Measurements from ENCODE around the gene MAN1A1. TPM values are rescaled to one million over a fixed set of nuclear protein-coding genes. Genes with fewer than 3 reads are reported as not detected.
"Not testable (repeated sequence)": the region's sequence is repeated elsewhere in the genome, so short reads cannot be mapped to it uniquely, and the experiment has no call there.

MAN1A1 gene
- total RNA-seq = 15.0 TPM
- long read RNA-seq, full-length matches to known transcripts = 9 of 14 reads
- long read RNA-seq, partial matches to known transcripts = 2 of 14 reads
- long read RNA-seq, other reads (novel, unspliced or antisense) = 3 of 14 reads

DNA sequence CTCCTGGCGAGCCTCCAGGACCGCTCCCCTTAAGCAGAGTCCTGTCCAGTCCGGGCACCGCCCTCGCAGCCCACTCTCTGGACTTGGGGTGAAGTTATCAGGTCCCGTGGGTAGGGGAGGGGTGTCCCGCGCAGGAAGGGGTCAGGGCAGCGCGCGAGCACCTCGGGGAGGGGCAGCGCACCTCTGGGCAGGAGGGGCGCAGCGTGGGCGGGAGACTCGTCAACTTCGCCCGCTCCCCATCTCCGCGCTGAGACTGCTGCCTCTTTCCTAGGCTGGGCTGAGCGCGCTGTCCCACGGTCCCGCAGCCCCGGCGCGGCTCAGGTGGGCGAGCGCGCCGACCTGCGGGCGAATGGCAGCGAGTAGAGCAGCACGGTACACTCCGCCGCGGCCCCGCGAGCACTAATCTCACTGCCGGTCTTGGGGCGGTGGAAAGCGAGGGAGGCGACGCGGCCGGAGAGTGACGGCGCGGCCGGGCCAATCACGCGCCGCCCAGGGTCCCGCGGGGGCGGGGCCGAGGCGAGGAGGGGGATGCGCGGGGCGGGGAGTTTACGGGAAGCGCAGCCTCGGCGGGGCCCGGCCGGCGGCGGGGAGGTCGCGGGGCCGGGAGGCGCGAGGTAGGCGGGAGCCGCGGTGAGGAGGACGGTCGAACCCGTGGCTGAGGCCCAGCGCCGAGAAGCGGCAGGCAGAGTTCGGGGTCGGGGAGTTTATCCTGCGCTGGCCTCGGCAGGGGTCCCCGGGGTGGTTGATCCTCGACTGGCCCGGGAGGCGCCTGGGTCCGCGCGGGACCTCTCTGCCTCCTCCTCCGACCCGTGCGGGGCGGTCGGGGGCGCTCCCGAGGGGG is at the start of gene MAN1A1:
TSS of gene MAN1A1 (minus strand) at position 401 of the 841 bp plus-strand sequence. CDS start 696 bp downstream, outside the sequence.
- peak; percentile 95 for DNase-seq (ENCODE audit: low spot score)
- intact Hi-C loops (cut with DNase I) = loop anchor here (5.0 kb wide), 1 partner anchor 192 kb away; no protein-coding TSS in a partner anchor

DNA sequence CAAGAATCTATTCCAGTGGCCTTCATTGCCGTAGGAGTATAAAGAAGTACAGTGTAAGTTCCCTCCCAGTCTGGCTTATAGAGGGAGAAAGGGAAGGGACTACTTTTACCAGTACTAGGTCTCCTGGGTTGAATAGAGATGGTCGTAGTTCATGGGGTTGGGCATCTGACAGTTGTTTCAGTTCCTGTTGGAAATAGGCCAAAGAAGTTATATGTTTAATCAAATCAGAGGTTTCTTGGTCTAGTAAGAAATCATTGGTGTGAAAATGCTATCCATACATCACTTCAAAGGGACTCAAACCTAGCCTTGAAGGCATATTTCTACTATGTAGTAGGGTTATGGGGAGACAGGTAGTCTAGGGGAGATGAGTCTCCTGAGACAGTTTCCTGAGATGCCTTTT is 45.6 kb upstream of the MAN1A1 start:
- intact Hi-C loops (cut with DNase I) = no loop called here
- DNase-seq (ENCODE audit: low spot score) = no peak

DNA sequence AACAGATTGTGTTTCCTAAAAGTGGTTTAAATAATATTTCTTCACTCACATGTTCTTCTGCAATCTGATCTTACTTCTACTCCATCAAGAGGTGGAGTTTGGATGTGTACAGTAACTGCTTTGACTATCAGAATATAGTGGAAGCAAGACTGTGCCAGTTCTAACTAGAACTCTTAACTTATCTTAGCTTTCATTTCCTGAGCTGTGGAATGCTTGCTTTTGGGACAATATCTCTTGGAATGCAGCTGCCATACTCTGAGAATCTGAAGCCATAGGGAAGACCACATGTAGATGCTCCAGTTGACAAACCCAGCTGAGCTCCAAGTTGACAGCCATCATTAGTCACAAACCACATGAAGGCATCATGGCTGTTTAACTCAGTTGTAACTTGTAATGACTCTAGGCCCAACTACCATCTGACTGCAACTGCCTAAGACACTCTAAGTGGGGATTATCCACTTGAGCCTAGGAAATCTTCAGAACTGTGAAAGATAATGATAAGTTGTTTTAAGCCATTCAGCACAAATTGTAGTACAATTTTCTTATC is 40.8 kb upstream of the MAN1A1 start:
- intact Hi-C loops (cut with DNase I) = no loop called here
- no peak for DNase-seq (ENCODE audit: low spot score)

DNA sequence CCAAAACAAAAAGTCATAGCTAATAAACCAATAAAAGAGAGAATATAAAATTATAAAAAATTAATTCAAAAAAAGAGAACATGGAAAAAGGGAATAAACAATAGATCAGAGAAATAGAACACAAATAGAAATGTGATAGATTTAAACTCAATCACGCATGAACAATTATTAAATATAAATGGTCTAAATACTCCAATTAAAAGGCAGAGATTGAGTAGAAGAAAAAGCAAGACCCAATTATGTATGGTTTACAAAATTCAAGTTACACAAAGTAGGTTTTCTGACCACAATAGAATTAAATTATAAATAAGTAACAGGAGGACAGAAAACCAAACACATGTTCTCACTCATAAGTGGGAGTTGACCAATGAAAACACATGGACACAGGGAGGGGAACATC is 36.4 kb upstream of the MAN1A1 start:
- no peak for DNase-seq (ENCODE audit: low spot score)
- intact Hi-C loops (cut with DNase I) = no loop called here

DNA sequence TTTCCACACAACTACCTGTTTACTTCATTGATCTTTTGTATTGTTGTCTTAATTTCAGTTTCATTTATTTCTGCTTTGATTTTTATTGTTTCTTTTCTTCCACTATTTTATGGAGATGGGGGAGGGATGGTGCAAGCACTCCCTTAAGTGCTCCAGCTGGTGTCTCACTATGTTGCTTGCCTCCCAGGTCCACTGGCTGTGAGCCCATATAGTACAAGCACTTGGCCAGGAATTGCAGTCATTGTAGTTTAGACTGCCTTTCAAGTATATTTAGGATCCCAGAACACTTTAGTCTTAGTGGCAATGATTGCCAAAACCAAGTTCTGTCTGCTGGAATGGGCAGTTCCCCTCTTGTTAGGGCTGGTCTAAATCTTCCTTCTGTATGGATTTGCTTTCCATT is 34.9 kb upstream of the MAN1A1 start:
- intact Hi-C loops (cut with DNase I) = no loop called here

DNA sequence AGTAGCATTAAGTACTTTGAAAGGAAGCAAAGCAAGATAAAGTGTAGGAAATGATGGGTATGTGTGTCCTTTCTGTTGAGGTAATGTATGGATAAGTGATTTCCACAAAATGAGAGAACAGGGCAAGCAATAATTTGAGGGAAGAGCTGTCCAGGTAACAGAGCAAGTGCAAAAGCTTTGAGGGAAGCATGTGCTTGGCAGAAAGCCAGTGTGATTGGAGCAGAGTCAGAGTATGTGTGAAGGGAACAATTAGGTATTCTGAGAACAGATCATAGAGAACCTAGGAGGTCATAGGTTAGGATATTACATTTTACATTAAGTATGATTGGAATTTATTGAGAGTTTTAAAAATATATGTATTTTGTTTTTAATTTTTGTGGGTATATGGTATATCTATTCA is 30.2 kb upstream of the MAN1A1 start:
- intact Hi-C loops (cut with DNase I) = no loop called here
- DNase-seq (ENCODE audit: low spot score) = no peak

More for the DNA sequence above, 34.9 kb upstream of the MAN1A1 start:
- DNase-seq (ENCODE audit: low spot score) = no peak

DNA sequence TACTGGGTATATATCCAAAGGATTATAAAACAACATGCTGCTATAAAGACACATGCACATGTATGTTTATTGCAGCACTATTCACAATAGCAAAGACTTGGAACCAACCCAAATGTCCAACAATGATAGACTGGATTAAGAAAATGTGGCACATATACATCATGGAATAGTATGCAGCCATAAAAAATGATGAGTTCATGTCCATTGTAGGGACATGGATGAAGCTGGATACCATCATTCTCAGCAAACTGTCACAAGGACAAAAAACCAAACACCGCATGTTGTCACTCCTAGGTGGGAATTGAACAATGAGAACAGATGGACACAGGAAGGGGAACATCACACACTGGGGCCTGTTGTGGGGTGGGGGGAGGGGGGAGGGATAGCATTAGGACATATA is 27.5 kb upstream of the MAN1A1 start:
- intact Hi-C loops (cut with DNase I); DNase-seq (ENCODE audit: low spot score): not testable (repeated sequence)

DNA sequence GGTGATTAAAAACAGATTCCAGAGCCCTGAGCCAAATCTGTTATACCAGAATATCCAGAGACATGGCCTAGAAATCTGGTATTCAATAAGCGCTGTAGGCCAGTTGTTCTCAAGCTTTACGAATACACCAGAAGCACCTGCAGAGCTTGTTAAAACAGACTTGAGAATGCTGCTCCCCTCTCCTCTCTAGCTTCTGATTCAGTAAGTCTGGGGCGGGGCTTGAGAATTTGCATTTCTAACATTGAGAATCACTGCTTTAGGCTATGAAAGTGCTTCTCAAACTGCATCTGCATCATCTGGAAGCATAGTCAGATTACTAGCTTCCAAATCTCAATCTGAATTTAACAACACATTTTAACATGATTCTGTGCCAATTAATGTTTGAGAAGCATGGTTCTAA is 20.5 kb upstream of the MAN1A1 start:
- intact Hi-C loops (cut with DNase I) = no loop called here
- no peak for DNase-seq (ENCODE audit: low spot score)

DNA sequence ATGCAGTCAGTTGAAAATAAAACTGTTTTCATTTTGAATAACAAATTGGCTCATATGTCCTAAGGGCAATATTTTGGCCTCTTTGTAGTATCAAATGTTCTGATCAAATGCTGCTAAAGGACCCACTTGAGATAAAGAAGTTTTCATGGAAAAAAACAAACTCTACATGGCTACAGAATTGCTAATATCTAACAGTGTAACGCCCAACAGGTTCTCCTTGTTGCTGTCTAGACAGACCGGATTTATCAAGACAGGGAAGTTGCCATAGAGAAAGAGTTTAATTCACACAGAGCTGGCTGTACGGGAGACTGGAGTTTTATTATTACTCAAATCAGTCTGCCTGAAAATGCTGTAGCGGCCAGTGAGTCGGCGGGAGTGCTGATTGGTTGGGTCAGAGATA is 19.4 kb upstream of the MAN1A1 start:
- intact Hi-C loops (cut with DNase I) = no loop called here

DNA sequence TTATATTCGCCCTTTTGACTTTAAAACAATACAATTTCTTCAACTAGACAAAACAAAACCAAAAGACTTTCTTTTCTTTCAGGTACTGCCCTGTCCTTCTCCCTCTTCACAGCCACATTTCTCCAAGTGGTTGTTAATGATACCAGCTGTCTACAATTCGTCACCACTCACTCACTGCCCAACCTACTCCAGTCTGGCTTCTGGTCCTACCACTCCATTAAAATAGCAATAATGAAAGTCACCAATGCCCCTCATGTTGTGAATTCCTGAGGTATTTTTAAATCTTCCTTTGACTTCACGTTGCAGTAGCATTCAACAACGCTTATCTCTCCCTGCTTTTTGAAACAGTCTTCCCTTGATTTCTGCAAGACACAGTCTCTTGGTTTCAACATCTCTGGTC is 11.6 kb upstream of the MAN1A1 start:
- DNase-seq (ENCODE audit: low spot score) = no peak
- intact Hi-C loops (cut with DNase I) = no loop called here

More for the DNA sequence above, 19.4 kb upstream of the MAN1A1 start:
- DNase-seq (ENCODE audit: low spot score) = no peak

DNA sequence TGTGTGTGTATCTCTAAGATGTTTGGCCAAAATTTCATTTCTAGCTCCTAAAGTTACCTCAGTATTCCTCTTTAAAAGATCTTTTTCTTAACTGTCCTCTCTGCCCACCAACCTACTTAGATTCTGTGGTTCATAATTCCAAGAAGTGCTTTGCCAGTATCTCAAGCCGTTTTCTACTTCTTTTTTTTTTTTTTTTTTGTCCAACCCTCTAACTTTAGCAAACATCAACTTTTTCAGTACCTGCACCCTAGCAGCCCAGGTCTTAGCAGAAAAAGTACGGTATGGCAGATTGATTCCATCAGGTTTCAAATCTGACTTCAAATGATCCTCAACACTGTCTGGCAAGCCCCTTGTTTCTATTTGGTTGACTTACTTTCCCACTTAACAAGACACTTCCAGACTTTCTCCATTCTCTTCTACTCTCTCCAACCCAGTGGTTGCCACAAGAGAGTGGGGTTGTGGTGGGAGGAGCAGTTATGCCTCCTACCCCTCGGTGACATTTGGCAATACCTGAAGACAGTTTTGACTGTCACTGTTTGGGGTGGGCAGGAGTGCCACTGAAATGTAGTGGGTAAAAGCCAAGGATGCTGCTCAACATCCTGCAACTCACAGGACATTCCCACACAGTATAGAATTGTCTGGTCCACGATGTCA is 10.8 kb upstream of the MAN1A1 start:
- no peak for DNase-seq (ENCODE audit: low spot score)
- intact Hi-C loops (cut with DNase I) = no loop called here

DNA sequence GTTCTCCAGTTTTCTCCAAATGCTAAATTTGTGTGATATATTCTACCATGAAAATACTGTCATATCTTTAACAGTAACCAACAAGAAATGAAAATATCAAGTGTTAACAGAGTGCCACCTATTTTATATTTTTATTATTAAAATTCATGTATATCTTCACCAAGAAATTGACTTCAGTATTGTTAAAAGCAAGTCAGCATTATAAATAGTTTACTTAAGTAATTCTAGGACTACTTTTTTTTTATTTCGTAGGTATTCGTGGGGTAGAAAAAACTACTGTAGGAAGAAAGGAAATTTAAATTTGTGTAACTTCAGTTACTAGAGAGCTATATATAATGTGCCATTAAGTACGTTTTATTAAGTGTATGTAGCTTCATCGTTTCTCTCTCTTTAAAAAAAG is 6.3 kb upstream of the MAN1A1 start:
- no peak for DNase-seq (ENCODE audit: low spot score)
- intact Hi-C loops (cut with DNase I) = no loop called here

DNA sequence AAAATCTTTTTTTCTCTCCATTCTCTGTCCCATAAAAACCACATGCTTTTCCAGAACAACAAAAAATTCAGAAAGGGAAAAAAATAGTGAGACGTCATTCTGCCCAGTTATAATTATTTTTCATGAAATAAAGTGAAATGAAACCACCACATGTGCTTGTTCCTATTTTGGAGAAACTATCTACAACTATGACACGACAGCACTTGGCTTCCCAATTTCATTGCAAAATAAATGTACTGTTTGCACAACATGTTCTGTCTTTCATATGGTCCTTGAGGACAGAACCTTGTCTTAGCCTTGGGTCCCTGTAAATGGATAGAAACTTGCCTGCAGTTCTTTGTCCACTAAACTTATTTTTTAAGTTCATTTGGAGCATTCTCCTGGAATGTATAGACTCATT is 5.6 kb upstream of the MAN1A1 start:
- intact Hi-C loops (cut with DNase I) = no loop called here

DNA sequence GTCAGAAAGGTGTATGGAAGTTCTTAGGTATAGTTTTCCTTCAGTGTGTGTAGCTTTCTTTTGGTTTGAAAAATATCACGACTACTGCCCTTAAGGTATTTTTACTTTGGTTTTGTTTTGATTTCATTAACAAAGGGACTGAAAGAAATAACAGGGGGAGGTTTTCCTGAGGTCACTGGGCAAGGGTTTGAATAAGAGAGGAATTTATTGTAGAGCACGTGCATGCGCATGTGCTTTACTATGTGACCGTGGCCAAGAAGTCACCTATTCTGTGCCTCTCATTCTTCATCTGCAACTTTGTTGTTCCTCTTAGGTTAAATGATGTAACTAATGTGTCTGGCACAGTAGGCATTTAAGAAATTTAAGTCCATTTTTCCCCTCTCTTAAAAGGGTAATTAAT is 4.1 kb upstream of the MAN1A1 start:
- intact Hi-C loops (cut with DNase I) = no loop called here
- DNase-seq (ENCODE audit: low spot score) = no peak

More for the DNA sequence above, 5.6 kb upstream of the MAN1A1 start:
- DNase-seq (ENCODE audit: low spot score) = no peak

DNA sequence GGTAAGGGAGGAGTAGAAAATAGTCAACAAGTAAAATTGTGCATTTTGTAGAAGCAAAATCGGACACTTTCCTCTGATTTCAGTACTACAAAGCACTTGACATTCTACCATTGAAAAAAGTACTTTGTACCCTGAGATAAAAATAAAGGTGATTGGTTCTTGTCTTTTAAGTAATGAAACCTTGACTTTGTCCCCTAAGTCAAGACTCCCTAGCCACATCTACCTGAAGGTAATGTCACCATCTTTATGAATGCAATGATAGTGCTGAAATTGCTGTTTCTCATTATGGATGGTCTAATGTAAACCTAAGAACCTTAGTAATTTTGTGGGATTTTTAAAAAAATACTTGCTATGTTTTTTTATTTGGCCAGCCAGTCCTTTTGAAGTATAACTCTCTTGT is 2.4 kb upstream of the MAN1A1 start:
- DNase-seq (ENCODE audit: low spot score) = no peak
- intact Hi-C loops (cut with DNase I) = no loop called here

DNA sequence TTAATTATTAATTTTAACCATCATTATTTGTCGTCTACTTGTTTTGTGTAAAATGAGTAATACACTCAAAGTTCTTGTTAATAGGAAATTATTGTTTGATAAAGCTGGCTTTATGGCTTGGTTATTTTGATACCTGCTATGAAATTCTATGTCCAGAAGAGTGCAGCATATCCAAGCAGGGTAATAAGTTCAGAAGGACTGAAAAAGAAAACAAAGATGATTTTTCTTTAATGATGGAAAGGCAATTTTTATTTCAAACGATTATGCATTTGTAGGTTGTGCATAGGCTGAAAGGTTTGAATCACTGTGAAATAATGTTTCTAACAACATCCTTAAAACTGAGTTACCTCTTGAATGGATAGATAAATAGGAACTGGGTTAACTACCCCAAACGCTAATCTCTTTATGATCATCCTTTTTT is 1.4 kb upstream of the MAN1A1 start:
- intact Hi-C loops (cut with DNase I) = no loop called here
- DNase-seq (ENCODE audit: low spot score) = no peak

DNA sequence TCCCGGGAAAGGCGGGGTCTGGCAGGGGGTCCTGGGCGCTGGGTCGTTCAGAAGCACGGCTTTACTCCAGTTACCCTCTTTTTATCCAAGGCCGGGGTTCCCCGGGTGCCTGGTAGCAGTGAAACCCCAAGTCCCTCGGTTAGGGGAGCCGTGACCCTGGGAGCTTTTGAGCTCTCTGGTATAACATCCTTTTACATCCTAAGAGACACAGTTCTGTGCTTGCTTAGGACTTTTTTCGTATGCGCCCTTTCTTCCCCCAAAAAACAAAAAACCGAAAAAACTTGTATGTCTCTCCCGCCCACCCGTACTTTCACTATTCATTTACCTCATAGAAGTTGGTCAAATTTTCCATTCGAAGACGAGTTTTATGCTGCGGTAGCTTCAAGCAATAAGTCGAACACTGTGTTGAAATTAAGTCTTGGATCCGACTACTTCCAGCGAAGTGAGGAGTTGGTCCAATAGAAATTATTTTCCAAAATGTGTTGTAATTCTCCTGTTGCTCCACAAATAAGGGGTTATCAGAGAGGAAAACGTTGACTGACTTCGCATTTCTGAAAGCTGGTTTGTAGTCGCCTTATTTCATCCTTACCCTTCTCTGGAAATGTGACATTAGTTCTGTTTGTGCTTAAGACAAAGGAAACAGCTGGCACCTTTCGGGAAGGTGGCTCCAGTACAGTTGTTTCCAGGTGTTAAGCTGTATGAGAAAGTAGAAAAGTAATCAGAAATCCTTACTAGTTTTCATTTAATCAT is 816 bp upstream of the MAN1A1 start:
- intact Hi-C loops (cut with DNase I) = no loop called here
- no peak for DNase-seq (ENCODE audit: low spot score)

DNA sequence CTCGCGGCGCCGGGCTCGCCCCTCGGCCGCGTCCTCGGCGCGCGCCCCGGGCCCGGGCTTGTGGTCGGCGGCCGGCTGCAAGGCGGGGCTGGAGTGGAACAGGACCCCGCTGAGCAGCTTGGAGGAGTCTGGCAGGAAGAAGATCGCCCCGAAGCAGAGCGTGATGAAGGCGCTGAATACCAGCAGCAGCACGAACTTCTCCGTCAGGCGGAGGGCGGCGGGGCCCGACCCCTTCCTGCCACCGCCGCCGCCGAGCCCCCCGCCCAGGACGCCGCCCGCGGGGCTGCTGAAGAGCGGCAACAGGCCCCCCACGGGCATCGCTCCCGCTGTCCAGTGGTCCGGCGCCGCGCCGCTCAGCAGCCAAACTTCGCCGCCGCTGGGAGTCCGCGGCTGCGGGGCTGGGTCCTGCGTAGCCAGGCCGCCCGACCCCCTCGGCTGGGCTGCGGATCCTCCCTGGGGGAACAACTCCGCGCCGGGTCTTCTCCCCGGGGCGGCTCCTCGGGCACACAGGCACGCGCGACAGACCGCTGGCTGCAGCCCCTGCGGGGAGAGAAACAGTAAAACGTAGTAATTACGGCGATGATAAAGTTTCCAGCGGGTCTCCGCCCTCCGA is 707 bp downstream of the MAN1A1 start:
- no peak for DNase-seq (ENCODE audit: low spot score)
- intact Hi-C loops (cut with DNase I) = loop anchor here (5.0 kb wide), 1 partner anchor 192 kb away; no protein-coding TSS in a partner anchor

DNA sequence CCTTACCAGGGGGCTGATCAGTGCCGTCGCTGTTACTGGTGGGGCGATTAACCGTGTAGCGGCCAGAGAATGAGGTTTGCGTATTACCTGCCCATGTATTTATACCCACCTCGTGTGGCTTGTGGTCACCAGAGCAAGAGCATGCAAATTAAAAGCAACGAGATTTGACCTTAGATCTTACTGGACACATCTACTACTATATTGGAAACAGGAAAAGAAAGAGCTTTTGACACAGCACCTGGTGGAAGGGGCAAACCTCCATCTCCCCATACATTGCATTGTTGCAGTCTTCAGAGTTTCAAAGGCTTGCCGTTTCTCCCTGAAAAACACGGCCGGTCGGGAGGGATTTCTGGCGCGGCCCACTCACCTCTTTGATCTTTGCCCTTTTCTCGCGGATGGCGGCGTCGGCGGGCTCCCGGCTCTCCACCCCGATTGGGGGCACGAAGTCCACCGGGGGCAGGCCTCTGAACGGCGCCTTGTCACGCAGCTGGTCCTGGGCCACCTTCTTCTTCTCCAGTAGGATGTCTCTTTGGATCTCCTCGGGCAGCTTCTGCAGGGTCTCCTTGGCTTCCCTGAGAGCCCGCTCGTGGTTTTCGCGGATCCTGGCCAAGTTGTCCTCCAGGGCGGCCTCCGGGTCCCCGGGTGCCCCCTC is 1.3 kb downstream of the MAN1A1 start:
- no peak for DNase-seq (ENCODE audit: low spot score)
- intact Hi-C loops (cut with DNase I) = loop anchor here (5.0 kb wide), 1 partner anchor 191 kb away; no protein-coding TSS in a partner anchor

Data from cardiac septum (tissue), 1 donor.